Measurements from ENCODE around the gene CACNB2.

CACNB2 gene

GRCh38 chr10:18261063-18261610 is 120.9 kb downstream of the CACNB2 start:
- no peaks in the 10 kb centered on the region for H4K20me1 ChIP-seq (ENCODE audit: control insufficient read depth, insufficient read depth, low read depth, low read length)
- no peak overlapping the region for H3K4me2 ChIP-seq (ENCODE audit: low read length)
- no peak overlapping the region for H3K27ac ChIP-seq (ENCODE audit: low read depth, low read length)
- H3K4me1 ChIP-seq (ENCODE audit: control insufficient read depth, low read length): no peaks in the 10 kb centered on the region
- H3K79me2 ChIP-seq (ENCODE audit: control insufficient read depth, low read length): no peaks in the 10 kb centered on the region
- TF ChIP-seq EZH2phosphoT487 (IDR thresholded peaks at IDR 0.05; ENCODE audit: borderline replicate concordance, low read length): no peak
- TF ChIP-seq, protein P1, sequence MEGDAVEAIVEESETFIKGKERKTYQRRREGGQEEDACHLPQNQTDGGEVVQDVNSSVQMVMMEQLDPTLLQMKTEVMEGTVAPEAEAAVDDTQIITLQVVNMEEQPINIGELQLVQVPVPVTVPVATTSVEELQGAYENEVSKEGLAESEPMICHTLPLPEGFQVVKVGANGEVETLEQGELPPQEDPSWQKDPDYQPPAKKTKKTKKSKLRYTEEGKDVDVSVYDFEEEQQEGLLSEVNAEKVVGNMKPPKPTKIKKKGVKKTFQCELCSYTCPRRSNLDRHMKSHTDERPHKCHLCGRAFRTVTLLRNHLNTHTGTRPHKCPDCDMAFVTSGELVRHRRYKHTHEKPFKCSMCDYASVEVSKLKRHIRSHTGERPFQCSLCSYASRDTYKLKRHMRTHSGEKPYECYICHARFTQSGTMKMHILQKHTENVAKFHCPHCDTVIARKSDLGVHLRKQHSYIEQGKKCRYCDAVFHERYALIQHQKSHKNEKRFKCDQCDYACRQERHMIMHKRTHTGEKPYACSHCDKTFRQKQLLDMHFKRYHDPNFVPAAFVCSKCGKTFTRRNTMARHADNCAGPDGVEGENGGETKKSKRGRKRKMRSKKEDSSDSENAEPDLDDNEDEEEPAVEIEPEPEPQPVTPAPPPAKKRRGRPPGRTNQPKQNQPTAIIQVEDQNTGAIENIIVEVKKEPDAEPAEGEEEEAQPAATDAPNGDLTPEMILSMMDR (IDR thresholded peaks at IDR 0.05; ENCODE audit: low read depth, low read length, poor library complexity, severe bottlenecking): no peak
- H3F3A ChIP-seq (ENCODE audit: control insufficient read depth, insufficient read depth): no peaks in the 10 kb centered on the region
- no peak overlapping the region for H3K4me3 ChIP-seq (ENCODE audit: low read length)
- H3K9me2 ChIP-seq (replicated peaks; ENCODE audit: control insufficient read depth, low read length): no peaks in the 10 kb centered on the region
- no peaks in the 10 kb centered on the region for H3K36me3 ChIP-seq (ENCODE audit: control insufficient read depth, low read length)
- no peaks in the 10 kb centered on the region for H3K9me3 ChIP-seq (ENCODE audit: control insufficient read depth, insufficient read depth, low read length)
- H3K27me3 ChIP-seq (ENCODE audit: control insufficient read depth, low read length): 0 out of 2 replicates have a peak, but pooled peaks cover 3% of the 10 kb centered on the region

DNA sequence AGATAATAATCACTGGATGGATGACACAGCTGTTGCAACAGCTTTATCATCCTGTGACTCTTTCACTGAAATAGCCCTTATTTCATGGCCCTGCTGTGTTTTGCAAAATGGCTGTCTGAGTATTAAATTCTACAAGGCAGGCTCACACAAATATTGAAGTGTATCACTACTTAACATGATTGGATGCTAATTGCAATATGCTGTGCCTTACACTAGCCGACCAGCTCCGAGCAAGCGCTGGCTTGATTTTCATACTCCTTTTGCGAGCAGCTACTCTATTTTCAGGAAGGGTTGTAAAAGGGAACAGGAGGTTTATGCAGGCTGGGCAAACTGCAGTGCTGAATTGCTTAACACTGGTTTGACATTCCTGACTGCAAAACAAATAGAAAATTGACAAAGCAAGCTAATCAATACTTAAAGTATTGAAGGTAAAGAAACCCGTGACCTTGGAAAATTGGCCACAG is 121.6 kb downstream of the CACNB2 start:
- Histone ChIP-seq H4K20me1 (ENCODE audit: control insufficient read depth, insufficient read depth, low read depth, low read length) (no peaks in the 10 kb centered on the region), H3K79me2 (ENCODE audit: control insufficient read depth, low read length) (no peaks in the 10 kb centered on the region), H3K27ac (ENCODE audit: low read depth, low read length) (no peak overlapping the region), H3K4me2 (ENCODE audit: low read length) (no peak overlapping the region), H3K9me3 (ENCODE audit: control insufficient read depth, insufficient read depth, low read length) (no peaks in the 10 kb centered on the region), H3K27me3 (ENCODE audit: control insufficient read depth, low read length) (0 out of 2 replicates have a peak, but pooled peaks cover 3% of the 10 kb centered on the region), H3K36me3 (ENCODE audit: control insufficient read depth, low read length) (no peaks in the 10 kb centered on the region), H3F3A (ENCODE audit: control insufficient read depth, insufficient read depth) (no peaks in the 10 kb centered on the region), H3K4me1 (ENCODE audit: control insufficient read depth, low read length) (no peaks in the 10 kb centered on the region), H3K4me3 (ENCODE audit: low read length) (no peak overlapping the region), H3K9me2 (replicated peaks; ENCODE audit: control insufficient read depth, low read length) (no peaks in the 10 kb centered on the region)
- no peak for TF ChIP-seq EZH2phosphoT487 (IDR thresholded peaks at IDR 0.05; ENCODE audit: borderline replicate concordance, low read length)
- TF ChIP-seq, protein P1 (IDR thresholded peaks at IDR 0.05; ENCODE audit: low read depth, low read length, poor library complexity, severe bottlenecking): no peak

- H3K4me3 ChIP-seq (ENCODE audit: low read length): no peak overlapping the region
These were observed 124.3 kb downstream of the CACNB2 start for GRCh38 chr10:18264466-18265050.

More at GRCh38 chr10:18264466-18265050, 124.3 kb downstream of the CACNB2 start:
- Histone ChIP-seq H3F3A (ENCODE audit: control insufficient read depth, insufficient read depth) (no peaks in the 10 kb centered on the region), H4K20me1 (ENCODE audit: control insufficient read depth, insufficient read depth, low read depth, low read length) (no peaks in the 10 kb centered on the region), H3K9me3 (ENCODE audit: control insufficient read depth, insufficient read depth, low read length) (no peaks in the 10 kb centered on the region), H3K79me2 (ENCODE audit: control insufficient read depth, low read length) (no peaks in the 10 kb centered on the region), H3K27ac (ENCODE audit: low read depth, low read length) (no peak overlapping the region), H3K36me3 (ENCODE audit: control insufficient read depth, low read length) (no peaks in the 10 kb centered on the region), H3K9me2 (replicated peaks; ENCODE audit: control insufficient read depth, low read length) (no peaks in the 10 kb centered on the region), H3K4me1 (ENCODE audit: control insufficient read depth, low read length) (no peaks in the 10 kb centered on the region), H3K4me2 (ENCODE audit: low read length) (no peak overlapping the region), H3K27me3 (ENCODE audit: control insufficient read depth, low read length) (0 out of 2 replicates have a peak, but pooled peaks cover 3% of the 10 kb centered on the region)
- no peak for TF ChIP-seq EZH2phosphoT487 (IDR thresholded peaks at IDR 0.05; ENCODE audit: borderline replicate concordance, low read length)
- TF ChIP-seq, protein P1 (IDR thresholded peaks at IDR 0.05; ENCODE audit: low read depth, low read length, poor library complexity, severe bottlenecking): no peak

Data from DOHH2 (cell line).